Uterus (tissue), 2 donors: ENCODE data around the gene MOCOS.

Source experiments
- CTCF ChIP-seq, 4 experiments: fragments of 200-600 bp in 2 of 4; fragments of 450-650 bp in 2 of 4; sonication (generic) in 2 of 4; IDR thresholded peaks; one replicate each; pipeline ENCODE4 v1.5.1; 2016 to 2019; ENCODE audit warnings: antibody characterized with exemption in 4 of 4, mild to moderate bottlenecking in 2 of 4, moderate library complexity in 1 of 4
- POLR2A ChIP-seq, 2 donors: fragments of 450-650 bp; IDR thresholded peaks; one replicate each; pipeline ENCODE4 v1.6.1; 2016; ENCODE audit warnings: antibody characterized with exemption in 2 of 2, mild to moderate bottlenecking in 1 of 2, moderate library complexity in 1 of 2

- TF ChIP-seq POLR2A (IDR thresholded peaks at IDR 0.05) (no peak), CTCF (IDR thresholded peaks at IDR 0.05) (no peak)
Observed at GRCh38 chr18:36262971-36263370, 75.7 kb downstream of the MOCOS start.
